ENCODE measurements around the gene NRG4. TPM values are rescaled to one million over a fixed set of nuclear protein-coding genes. Genes with fewer than 3 reads are reported as not detected.
"Not testable (repeated sequence)": the region's sequence is repeated elsewhere in the genome, so short reads cannot be mapped to it uniquely, and the experiment has no call there.

NRG4 gene
- total RNA-seq, 1 experiment from 2014 or later = 0.55 TPM

DNA sequence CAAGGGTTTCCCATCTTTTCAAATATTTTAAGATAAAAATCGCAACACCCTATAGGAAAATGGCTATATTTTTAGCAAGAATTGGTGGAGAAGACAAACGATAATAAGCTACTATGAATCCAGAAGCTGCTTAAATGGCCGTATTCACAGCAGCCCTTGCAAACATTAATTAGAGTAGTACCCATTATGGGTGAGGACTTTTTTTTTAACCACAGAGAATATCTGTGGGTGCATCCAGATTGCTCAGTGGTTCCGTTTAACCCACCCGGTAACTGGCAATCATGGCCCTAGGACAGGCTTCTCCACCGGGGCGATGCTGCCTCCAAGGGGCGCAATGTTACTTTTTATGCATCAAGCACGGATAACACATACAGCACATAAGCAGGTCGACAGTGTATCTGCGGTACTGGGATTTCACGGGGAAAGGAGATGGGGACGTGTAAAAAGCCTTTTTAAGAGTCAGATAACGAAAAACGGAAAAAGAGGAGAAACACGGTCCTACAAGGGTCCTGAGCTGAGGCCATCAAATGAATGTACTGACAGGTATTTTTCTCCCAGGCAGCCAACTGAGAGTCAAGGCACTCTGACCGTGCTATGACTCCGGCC lies 46.6 kb upstream of the NRG4 start (continued):
- TF ChIP-seq, protein P1, sequence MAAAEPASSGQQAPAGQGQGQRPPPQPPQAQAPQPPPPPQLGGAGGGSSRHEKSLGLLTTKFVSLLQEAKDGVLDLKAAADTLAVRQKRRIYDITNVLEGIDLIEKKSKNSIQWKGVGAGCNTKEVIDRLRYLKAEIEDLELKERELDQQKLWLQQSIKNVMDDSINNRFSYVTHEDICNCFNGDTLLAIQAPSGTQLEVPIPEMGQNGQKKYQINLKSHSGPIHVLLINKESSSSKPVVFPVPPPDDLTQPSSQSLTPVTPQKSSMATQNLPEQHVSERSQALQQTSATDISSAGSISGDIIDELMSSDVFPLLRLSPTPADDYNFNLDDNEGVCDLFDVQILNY (CRISPR knock-in tag; IDR thresholded peaks at IDR 0.05) = no peak
- TF ChIP-seq FOXK1 (CRISPR knock-in tag; IDR thresholded peaks at IDR 0.05) = no peak
- no peak for TF ChIP-seq RELA (CRISPR knock-in tag; IDR thresholded peaks at IDR 0.05; ENCODE audit: borderline replicate concordance)
- no peak for TF ChIP-seq CREB1 (CRISPR knock-in tag; IDR thresholded peaks at IDR 0.05)

- TF ChIP-seq ZNF121 (CRISPR knock-in tag; IDR thresholded peaks at IDR 0.05) (no peak), CTCF (IDR thresholded peaks at IDR 0.05) (peak; percentile 59)
- Mint-ChIP-seq H3K9me3 (no peaks in the 10 kb centered on the region), H3K4me3 (peak overlapping the region; percentile 35)
These were observed 45.2 kb upstream of the NRG4 start for GRCh38 chr15:76057332-76058000.

GRCh38 chr15:76056931-76057330 lies 44.7 kb upstream of the NRG4 start:
- H3K36me3 Mint-ChIP-seq = no peaks in the 10 kb centered on the region
- no peak overlapping the region for H3K27ac Mint-ChIP-seq
- H3K4me1 Mint-ChIP-seq = peaks cover 35% of the 10 kb centered on the region
- peaks cover 16% of the 10 kb centered on the region for H3K27me3 Mint-ChIP-seq (ENCODE audit: low read depth)
- CTCF ChIA-PET = interaction anchor here (0.5 to 8.9 kb wide), 14 partner anchors 9 to 273 kb away, joined by 3 to 250 read pairs (median 4); no protein-coding TSS in a partner anchor
- DNase-seq (ENCODE audit: low spot score) = no peak
- H3K4me3 Mint-ChIP-seq = peak overlapping the region; percentile 35; the same call in 1 of the 2 replicates
- POLR2A ChIA-PET = no interaction called here
- ATAC-seq = no peak
- no peaks in the 10 kb centered on the region for H3K9me3 Mint-ChIP-seq
- no peak for TF ChIP-seq SMAD3 (CRISPR knock-in tag; IDR thresholded peaks at IDR 0.05; ENCODE audit: borderline replicate concordance)
- TF ChIP-seq ZNF121 (CRISPR knock-in tag; IDR thresholded peaks at IDR 0.05) = no peak
- TF ChIP-seq ZNF396 (CRISPR knock-in tag; IDR thresholded peaks at IDR 0.05; ENCODE audit: borderline replicate concordance) = no peak
- no peak for TF ChIP-seq AR (CRISPR knock-in tag; IDR thresholded peaks at IDR 0.05)
- TF ChIP-seq CREB1 (CRISPR knock-in tag; IDR thresholded peaks at IDR 0.05) = no peak

More at GRCh38 chr15:76057332-76058000, 45.2 kb upstream of the NRG4 start:
- POLR2A ChIA-PET = no interaction called here
- Mint-ChIP-seq H3K4me1 (peaks cover 39% of the 10 kb centered on the region), H3K27ac (no peak overlapping the region), H3K27me3 (ENCODE audit: low read depth) (peaks cover 16% of the 10 kb centered on the region), H3K36me3 (no peaks in the 10 kb centered on the region)
- no peak for ATAC-seq
- peak; percentile 26 for DNase-seq (ENCODE audit: low spot score)
- CTCF ChIA-PET = interaction anchor here (0.7 to 8.9 kb wide), 12 partner anchors 9 to 273 kb away, joined by 3 to 250 read pairs (median 5); no protein-coding TSS in a partner anchor

- CTCF ChIA-PET = interaction anchor here (0.9 to 1.6 kb wide), 4 partner anchors 85 to 129 kb away, joined by 3 read pairs; no protein-coding TSS in a partner anchor
- H3K27ac Mint-ChIP-seq = not testable (repeated sequence)
These were observed 42.0 kb upstream of the NRG4 start for GRCh38 chr15:76054201-76054600.

DNA sequence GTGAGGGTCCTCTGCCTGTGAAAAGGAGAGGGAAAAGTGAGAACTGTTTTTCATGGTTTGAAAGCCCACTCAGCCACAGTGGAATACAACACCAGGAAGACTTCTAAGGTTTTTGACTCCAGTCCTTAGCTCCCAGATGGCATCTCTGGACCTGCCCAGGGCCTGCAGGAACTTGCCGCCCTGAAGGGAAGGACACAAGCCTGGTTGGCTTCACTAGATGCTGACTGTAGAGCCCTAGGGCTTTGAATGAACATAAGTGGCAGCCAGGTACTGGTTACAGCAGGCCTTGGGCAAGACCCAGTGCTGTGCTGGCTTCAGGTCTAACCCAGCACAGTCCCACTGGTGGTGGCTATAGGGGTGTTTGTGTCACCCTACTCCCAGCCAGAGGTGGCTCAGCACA lies 26.3 kb upstream of the NRG4 start:
- no peak for DNase-seq (ENCODE audit: low spot score)
- no peak overlapping the region for H3K4me3 Mint-ChIP-seq
- ChIA-PET CTCF (interaction anchor here (1.6 to 3.5 kb wide), 2 partner anchors 101 to 109 kb away, joined by 3 to 12 read pairs; no protein-coding TSS in a partner anchor), POLR2A (no interaction called here)
- H3K9me3 Mint-ChIP-seq = peaks cover 25% of the 10 kb centered on the region
- TF ChIP-seq JAZF1 (CRISPR knock-in tag; IDR thresholded peaks at IDR 0.05) (no peak), ATF1 (CRISPR knock-in tag; IDR thresholded peaks at IDR 0.05) (no peak), NR2C2 (CRISPR knock-in tag; IDR thresholded peaks at IDR 0.05) (no peak), ZNF671 (CRISPR knock-in tag; IDR thresholded peaks at IDR 0.05) (no peak), ZNF232 (CRISPR knock-in tag; IDR thresholded peaks at IDR 0.05) (no peak), CREB1 (CRISPR knock-in tag; IDR thresholded peaks at IDR 0.05) (no peak)
- TF ChIP-seq, protein P2, sequence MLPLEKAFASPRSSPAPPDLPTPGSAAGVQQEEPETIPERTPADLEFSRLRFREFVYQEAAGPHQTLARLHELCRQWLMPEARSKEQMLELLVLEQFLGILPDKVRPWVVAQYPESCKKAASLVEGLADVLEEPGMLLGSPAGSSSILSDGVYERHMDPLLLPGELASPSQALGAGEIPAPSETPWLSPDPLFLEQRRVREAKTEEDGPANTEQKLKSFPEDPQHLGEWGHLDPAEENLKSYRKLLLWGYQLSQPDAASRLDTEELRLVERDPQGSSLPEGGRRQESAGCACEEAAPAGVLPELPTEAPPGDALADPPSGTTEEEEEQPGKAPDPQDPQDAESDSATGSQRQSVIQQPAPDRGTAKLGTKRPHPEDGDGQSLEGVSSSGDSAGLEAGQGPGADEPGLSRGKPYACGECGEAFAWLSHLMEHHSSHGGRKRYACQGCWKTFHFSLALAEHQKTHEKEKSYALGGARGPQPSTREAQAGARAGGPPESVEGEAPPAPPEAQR (CRISPR knock-in tag; IDR thresholded peaks at IDR 0.05) = no peak
- TF ChIP-seq, protein P1 (CRISPR knock-in tag; IDR thresholded peaks at IDR 0.05) = no peak
- peaks cover 3% of the 10 kb centered on the region; the same call in 1 of the 2 replicates for H3K36me3 Mint-ChIP-seq
- no peak overlapping the region for H3K27ac Mint-ChIP-seq
- peaks cover 15% of the 10 kb centered on the region for H3K4me1 Mint-ChIP-seq
- peaks cover 2% of the 10 kb centered on the region for H3K27me3 Mint-ChIP-seq (ENCODE audit: low read depth)
- no peak for ATAC-seq

More at GRCh38 chr15:76054201-76054600, 42.0 kb upstream of the NRG4 start:
- ATAC-seq; DNase-seq (ENCODE audit: low spot score); POLR2A ChIA-PET; H3K4me3 Mint-ChIP-seq; H3K9me3 Mint-ChIP-seq; H3K36me3 Mint-ChIP-seq: not testable (repeated sequence)
- Mint-ChIP-seq H3K4me1 (peaks cover 22% of the 10 kb centered on the region), H3K27me3 (ENCODE audit: low read depth) (peaks cover 13% of the 10 kb centered on the region)
